Astrocyte (in vitro differentiated cells and primary cell): ENCODE measurements around the gene SAMD14. TPM values are rescaled to one million over a fixed set of nuclear protein-coding genes. Genes with fewer than 3 reads are reported as not detected.

ENCODE experiments used
- DNase-seq: peaks from one replicate; pipeline ENCODE4 v3.0.0-alpha.2; 2010; ENCODE audit warnings: low read depth
- FAIRE-seq: peaks from 2 replicates; lab custom pipeline; 2011; peaks lifted over from hg19 to GRCh38; lab: Jason Lieb, UNC
- H2AFZ ChIP-seq: 2 replicates; pipeline ENCODE4 v1.6.0; 2012; ENCODE audit warnings: low read depth, low read length, inconsistent platforms
- H3K27ac ChIP-seq: 2 replicates; pipeline ENCODE4 v1.5.1; 2011; ENCODE audit warnings: low read depth, low read length, inconsistent platforms
- H3K27me3 ChIP-seq: 2 replicates; pipeline ENCODE4 v1.6.0; 2011; ENCODE audit warnings: low read length, inconsistent platforms; ENCODE audit not compliant: insufficient read depth
- H3K36me3 ChIP-seq: 2 replicates; pipeline ENCODE4 v1.5.1; 2011; ENCODE audit warnings: low read length, inconsistent platforms; ENCODE audit not compliant: insufficient read depth
- H3K4me1 ChIP-seq: 2 replicates; pipeline ENCODE4 v1.5.1; 2011; ENCODE audit warnings: low read length, inconsistent platforms; ENCODE audit not compliant: insufficient read depth
- H3K4me2 ChIP-seq: 2 replicates; pipeline ENCODE4 v1.6.0; 2012; ENCODE audit warnings: low read length, inconsistent platforms
- H3K4me3 ChIP-seq: 2 replicates; pipeline ENCODE4 v1.5.1; 2011; ENCODE audit warnings: low read depth, mild to moderate bottlenecking, low read length, inconsistent platforms; ENCODE audit not compliant: insufficient read depth
- H3K79me2 ChIP-seq: 2 replicates; pipeline ENCODE4 v1.6.0; 2012; ENCODE audit warnings: mild to moderate bottlenecking, low read length, inconsistent platforms; ENCODE audit not compliant: insufficient read depth
- H3K9ac ChIP-seq: 2 replicates; pipeline ENCODE4 v1.6.0; 2012; ENCODE audit warnings: mild to moderate bottlenecking, low read length, inconsistent platforms
- H3K9me3 ChIP-seq: 2 replicates; pipeline ENCODE4 v1.5.1; 2012; ENCODE audit warnings: low read depth, mild to moderate bottlenecking, low read length, inconsistent platforms; ENCODE audit not compliant: insufficient read depth
- H4K20me1 ChIP-seq: 2 replicates; pipeline ENCODE4 v1.6.0; 2012; ENCODE audit warnings: low read length, inconsistent platforms; ENCODE audit not compliant: insufficient read depth
- H3K27ac Mint-ChIP-seq: one replicate; pipeline ENCODE4 v1.8.0; 2021; ENCODE audit warnings: mild to moderate bottlenecking, mixed read lengths; ENCODE audit not compliant: unreplicated experiment
- H3K27me3 Mint-ChIP-seq: one replicate; pipeline ENCODE4 v1.8.0; 2021; ENCODE audit warnings: low read depth, mixed read lengths; ENCODE audit not compliant: unreplicated experiment
- H3K36me3 Mint-ChIP-seq: one replicate; pipeline ENCODE4 v1.8.0; 2021; ENCODE audit warnings: low read depth, mixed read lengths; ENCODE audit not compliant: unreplicated experiment
- H3K4me1 Mint-ChIP-seq: one replicate; pipeline ENCODE4 v1.8.0; 2021; ENCODE audit warnings: low read depth, mixed read lengths; ENCODE audit not compliant: unreplicated experiment
- H3K4me3 Mint-ChIP-seq: one replicate; pipeline ENCODE4 v1.8.0; 2021; ENCODE audit warnings: mild to moderate bottlenecking, moderate library complexity, mixed read lengths; ENCODE audit not compliant: unreplicated experiment
- H3K9me3 Mint-ChIP-seq: one replicate; pipeline ENCODE4 v1.8.0; 2021; ENCODE audit warnings: mild to moderate bottlenecking, mixed read lengths; ENCODE audit not compliant: unreplicated experiment
- EZH2 ChIP-seq: IDR thresholded peaks from 2 replicates; pipeline ENCODE4 v1.6.1; 2012; ENCODE audit warnings: mild to moderate bottlenecking, low read length, inconsistent platforms; ENCODE audit not compliant: insufficient read depth
- total RNA-seq: library from RNA; stranded (reverse); gene quantifications from 2 replicates; pipeline ENCODE4 v1.2.1, GENCODE V29; 2021
- TF ChIP-seq, protein P1 (sequence below): IDR thresholded peaks from 2 replicates; pipeline ENCODE4 v1.5.1; 2011; ENCODE audit warnings: low read depth, mild to moderate bottlenecking, inconsistent platforms, low read length, moderate library complexity; ENCODE audit not compliant: insufficient read depth

The SAMD14 gene
- total RNA-seq, 1 donor from 2014 or later, result 10.8 TPM

DNA sequence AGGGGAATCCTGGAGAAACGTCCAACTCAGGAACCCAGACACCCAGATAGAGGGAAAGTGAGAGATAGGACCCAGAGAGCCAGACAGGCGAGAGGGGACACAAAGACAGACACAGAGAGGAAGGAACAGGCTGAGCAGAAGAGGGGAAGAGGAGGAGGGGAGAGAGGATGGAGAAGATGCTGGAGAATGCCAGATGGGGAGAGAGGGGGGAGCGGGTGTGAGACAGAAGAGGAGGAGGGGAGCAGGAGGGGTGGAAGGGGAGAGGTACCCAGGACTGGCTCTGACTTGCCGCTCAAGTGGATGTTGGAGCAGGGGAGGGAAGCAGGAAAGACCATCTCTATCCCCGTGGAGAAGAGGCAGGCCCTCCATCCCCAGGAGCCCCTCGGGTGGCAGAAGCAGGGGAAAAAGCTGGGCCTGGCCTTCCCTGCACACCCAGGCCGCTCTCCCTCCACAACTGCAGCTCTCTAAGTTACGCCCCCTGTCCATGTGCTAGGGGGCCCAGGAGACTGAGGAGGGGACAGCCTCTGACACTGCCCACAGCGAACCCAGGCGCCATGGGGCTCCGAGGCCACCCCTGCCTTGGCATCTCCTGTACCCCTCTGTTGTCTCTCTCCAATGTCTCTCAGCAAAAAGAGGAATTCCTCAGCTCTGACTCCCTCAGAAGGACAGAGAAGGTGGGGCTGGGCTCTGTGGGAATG lies 15.7 kb upstream of the SAMD14 start:
- Mint-ChIP-seq H3K27me3 (no peaks in the 10 kb centered on the region), H3K9me3 (no peaks in the 10 kb centered on the region), H3K4me1 (peaks cover 13% of the 10 kb centered on the region), H3K4me3 (peak overlapping the region; percentile 72), H3K27ac (no peak overlapping the region), H3K36me3 (peaks cover 38% of the 10 kb centered on the region)
- Histone ChIP-seq H3K4me1 (peaks cover 27% of the 10 kb centered on the region), H3K79me2 (peaks cover 89% of the 10 kb centered on the region), H4K20me1 (peaks cover 85% of the 10 kb centered on the region), H3K27me3 (no peaks in the 10 kb centered on the region), H3K27ac (no peak overlapping the region), H3K9ac (peak overlapping the region; percentile 35), H3K4me3 (no peak overlapping the region), H3K4me2 (peak overlapping the region; percentile 89), H2AFZ (no peak overlapping the region), H3K9me3 (no peaks in the 10 kb centered on the region), H3K36me3 (peaks cover 24% of the 10 kb centered on the region)
- FAIRE-seq (no peak), DNase-seq (no peak)
- TF ChIP-seq, protein P1, sequence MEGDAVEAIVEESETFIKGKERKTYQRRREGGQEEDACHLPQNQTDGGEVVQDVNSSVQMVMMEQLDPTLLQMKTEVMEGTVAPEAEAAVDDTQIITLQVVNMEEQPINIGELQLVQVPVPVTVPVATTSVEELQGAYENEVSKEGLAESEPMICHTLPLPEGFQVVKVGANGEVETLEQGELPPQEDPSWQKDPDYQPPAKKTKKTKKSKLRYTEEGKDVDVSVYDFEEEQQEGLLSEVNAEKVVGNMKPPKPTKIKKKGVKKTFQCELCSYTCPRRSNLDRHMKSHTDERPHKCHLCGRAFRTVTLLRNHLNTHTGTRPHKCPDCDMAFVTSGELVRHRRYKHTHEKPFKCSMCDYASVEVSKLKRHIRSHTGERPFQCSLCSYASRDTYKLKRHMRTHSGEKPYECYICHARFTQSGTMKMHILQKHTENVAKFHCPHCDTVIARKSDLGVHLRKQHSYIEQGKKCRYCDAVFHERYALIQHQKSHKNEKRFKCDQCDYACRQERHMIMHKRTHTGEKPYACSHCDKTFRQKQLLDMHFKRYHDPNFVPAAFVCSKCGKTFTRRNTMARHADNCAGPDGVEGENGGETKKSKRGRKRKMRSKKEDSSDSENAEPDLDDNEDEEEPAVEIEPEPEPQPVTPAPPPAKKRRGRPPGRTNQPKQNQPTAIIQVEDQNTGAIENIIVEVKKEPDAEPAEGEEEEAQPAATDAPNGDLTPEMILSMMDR, result no peak
- no peak for TF ChIP-seq EZH2

DNA sequence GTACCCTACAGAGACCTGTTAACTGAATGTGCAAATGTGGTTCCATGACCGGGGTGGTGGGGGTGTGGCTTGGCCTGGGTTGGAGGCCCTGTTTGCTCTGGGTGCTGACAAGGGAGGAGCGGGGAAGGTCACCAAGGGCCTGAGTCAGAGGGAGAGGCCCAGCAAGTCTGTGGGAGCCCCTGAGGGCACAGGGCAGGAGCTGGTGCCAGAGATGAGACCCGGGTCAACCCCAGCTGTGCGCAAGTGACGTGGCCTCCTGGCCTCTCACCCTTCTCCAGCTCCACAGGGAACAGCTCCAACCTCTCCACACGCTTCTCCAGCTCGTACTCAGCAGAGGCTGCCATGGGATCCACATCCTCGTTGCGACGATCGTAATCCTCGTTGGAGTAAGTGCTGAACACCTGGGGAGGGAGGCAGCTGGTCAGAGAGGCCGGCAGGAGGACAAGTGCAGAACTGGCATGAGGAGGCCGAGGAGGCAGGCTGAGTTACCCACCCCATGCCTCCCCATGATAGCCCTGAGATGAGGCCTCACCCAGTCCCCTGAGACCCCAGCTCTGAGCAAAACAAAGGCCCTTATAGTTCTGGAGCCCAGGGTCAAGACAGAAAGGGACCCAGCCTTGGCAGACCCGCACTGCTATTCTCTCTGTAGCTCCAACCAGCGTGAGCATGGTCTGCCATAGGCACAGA lies 15.0 kb upstream of the SAMD14 start:
- Histone ChIP-seq H3K36me3 (peaks cover 24% of the 10 kb centered on the region), H3K4me3 (no peak overlapping the region), H3K27me3 (no peaks in the 10 kb centered on the region), H3K4me1 (peaks cover 34% of the 10 kb centered on the region), H3K4me2 (no peak overlapping the region), H4K20me1 (peaks cover 92% of the 10 kb centered on the region), H3K9ac (peak overlapping the region; percentile 35), H3K27ac (no peak overlapping the region), H3K79me2 (peaks cover 83% of the 10 kb centered on the region), H3K9me3 (no peaks in the 10 kb centered on the region), H2AFZ (no peak overlapping the region)
- Mint-ChIP-seq H3K27ac (no peak overlapping the region), H3K4me3 (peak overlapping the region; percentile 47), H3K4me1 (peaks cover 13% of the 10 kb centered on the region), H3K9me3 (no peaks in the 10 kb centered on the region), H3K27me3 (no peaks in the 10 kb centered on the region), H3K36me3 (peaks cover 42% of the 10 kb centered on the region)
- DNase-seq (no peak), FAIRE-seq (no peak)
- TF ChIP-seq, protein P1, result no peak
- TF ChIP-seq EZH2, result no peak

DNA sequence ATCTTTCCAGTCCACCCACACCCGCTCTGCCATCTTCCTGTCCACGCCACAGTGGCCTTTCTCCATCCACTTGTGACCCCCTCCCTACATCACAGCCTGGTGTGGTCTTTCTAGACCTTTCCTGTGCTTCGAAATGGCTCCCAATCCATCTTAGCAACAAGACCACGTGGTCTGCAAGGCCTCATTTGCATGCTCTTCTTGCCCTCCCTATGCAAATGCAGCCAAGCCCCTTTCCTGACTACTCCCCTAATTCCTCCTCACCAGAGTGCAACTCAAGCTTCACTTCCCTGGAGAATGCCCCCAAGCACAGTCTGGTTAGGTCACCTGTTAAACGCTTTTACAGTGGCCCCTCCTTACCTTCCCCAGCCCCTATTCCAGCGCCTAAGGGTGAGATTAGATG lies 14.4 kb upstream of the SAMD14 start:
- Histone ChIP-seq H3K27me3 (no peaks in the 10 kb centered on the region), H3K4me2 (no peak overlapping the region), H3K36me3 (peaks cover 29% of the 10 kb centered on the region), H3K4me1 (peaks cover 34% of the 10 kb centered on the region), H3K79me2 (peaks cover 81% of the 10 kb centered on the region), H3K9me3 (no peaks in the 10 kb centered on the region), H3K4me3 (no peak overlapping the region), H3K27ac (no peak overlapping the region), H3K9ac (no peak overlapping the region), H2AFZ (no peak overlapping the region), H4K20me1 (peaks cover 98% of the 10 kb centered on the region)
- TF ChIP-seq, protein P1, result no peak
- TF ChIP-seq EZH2, result no peak
- peaks cover 13% of the 10 kb centered on the region for H3K4me1 Mint-ChIP-seq
- H3K36me3 Mint-ChIP-seq, result peaks cover 49% of the 10 kb centered on the region
- DNase-seq (no peak), FAIRE-seq (no peak)
- peak overlapping the region; percentile 85 for H3K27ac Mint-ChIP-seq
- no peaks in the 10 kb centered on the region for H3K9me3 Mint-ChIP-seq
- no peaks in the 10 kb centered on the region for H3K27me3 Mint-ChIP-seq
- peak overlapping the region; percentile 47 for H3K4me3 Mint-ChIP-seq
